HL-60/S4 treated with phorbol 12-myristate 13-acetate at 8.2 ng/mL for 4 days and 3 days (cell line): ENCODE results near the gene HHEX.
"Not testable (repeated sequence)": the region's sequence is repeated elsewhere in the genome, so short reads cannot be mapped to it uniquely, and the experiment has no call there.

Experiments used
- in situ Hi-C: fragments of 300-500 bp; cut with MboI; formaldehyde crosslinking; loops from 2 replicates; pipeline ENCODE4 v1.15.0; 2022; ENCODE audit warnings: low sequenced_read_pairs

HHEX gene

GRCh38 chr10:92689663-92690210 is at the start of gene HHEX:
Gene HHEX (plus strand): TSS chr10:92689955. CDS start chr10:92689987, 32 bp downstream.
- in situ Hi-C loops: no loop called here

- in situ Hi-C loops: no loop called here
These were observed 49.6 kb upstream of the HHEX start for GRCh38 chr10:92640107-92640506.

DNA sequence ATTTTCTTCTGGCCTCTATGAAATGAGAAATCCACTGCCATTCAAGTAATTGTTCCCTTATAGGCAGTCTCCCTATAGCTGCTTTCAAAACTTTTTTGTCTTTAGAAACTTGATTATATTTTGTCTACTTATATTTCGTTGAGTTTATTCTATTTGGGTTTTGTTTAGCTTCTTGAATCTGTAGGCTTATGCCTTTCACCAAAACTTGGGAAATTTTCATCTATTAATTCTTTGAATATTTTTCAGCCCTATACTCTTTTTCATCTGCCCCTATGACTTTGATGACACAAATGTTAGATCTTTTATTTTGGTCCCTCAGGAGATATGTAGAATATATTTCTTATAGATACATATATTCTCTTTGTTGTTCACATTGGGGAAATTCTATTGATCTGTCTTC is 48.3 kb upstream of the HHEX start:
- in situ Hi-C loops: no loop called here

DNA sequence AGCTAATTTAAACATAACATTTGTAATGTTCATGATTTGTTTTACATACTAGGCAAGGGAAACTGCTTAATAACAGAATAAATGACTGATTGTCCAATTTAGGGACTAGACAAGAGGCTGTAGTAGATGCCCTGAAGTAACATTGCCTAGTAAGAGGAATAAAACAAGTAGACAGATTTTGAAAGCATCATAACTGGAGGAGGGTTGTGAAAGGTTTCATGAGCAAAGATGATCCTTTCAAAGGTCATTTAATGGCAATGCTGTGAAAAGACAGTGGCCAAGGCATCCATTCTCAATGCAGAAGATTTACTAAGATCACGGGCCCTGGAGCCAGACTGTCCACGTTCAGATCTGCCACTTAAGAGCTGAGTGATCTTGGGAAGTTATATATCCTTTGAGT is 44.8 kb upstream of the HHEX start:
- in situ Hi-C loops: no loop called here

GRCh38 chr10:92650864-92651263 is 38.9 kb upstream of the HHEX start:
- in situ Hi-C loops: not testable (repeated sequence)

DNA sequence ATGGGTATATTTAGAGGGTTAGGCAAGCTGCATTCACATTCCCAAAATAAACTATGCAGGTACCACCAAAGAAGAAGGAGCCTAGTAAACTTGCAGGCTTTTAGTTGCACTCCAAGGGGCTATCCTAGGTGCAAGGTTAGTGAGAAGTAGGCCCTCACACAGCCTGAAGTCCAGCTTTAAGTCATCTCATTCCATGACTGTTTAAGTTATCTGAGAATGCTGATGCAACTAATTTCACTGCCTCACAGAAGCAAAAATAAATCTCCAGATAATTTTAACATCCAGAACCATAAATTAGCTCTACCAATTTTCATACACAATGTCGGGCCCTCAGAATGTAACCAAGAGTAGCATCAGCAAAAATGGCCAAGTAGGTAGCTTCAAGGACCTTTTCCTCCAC is 34.3 kb upstream of the HHEX start:
- in situ Hi-C loops: no loop called here

DNA sequence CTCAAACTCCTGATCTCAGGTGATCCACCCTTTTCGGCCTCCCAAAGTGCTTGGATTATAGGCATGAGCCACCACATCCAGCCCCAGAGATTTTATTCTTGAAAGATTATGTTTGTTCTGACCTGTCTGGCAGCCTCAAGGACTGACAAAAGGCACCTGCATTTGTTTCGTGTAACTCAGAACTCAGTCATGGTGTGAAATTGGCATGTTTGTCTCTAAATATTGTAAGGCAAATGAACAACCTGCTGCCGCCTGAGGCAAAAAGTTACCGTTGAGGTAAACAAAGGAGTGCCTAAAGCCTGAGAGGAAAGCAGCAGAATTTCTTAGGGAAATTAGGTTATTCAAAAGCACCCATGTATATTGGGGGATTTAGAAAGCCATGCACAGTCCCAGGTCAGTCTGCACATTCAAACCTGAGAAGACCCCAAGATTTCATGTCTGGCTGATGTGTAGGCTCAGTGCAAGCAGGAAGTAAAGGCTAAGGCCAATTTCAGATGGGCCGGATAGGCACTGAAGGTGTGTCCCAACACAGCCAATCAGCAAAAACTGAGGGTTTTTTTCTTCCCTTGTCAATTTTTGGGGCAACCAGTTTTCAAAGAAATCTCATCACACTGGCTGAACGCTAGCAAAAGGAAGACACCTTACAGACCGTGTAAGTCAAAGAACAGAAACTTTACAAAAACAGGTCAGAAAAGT is 33.3 kb upstream of the HHEX start:
- in situ Hi-C loops: no loop called here

DNA sequence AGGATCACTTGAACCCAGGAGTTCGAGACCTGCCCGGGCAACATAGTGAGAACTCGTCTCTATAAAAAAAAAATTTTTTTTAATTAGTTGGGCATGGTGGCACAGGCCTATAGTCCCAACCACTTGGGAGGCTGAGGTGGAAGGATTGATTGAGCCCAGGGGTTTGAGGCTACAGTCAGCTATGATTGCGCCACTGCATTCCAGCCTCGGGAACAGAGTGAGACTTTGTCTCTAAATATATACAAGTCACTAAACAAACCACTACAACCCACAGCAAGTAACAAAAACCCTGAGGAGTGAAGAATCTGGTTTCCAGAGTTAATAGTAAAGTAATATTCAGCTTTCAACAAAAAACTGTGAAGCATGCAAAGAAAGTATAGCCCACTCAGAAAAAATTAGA is 32.7 kb upstream of the HHEX start:
- in situ Hi-C loops: no loop called here

GRCh38 chr10:92662848-92663247 is 26.9 kb upstream of the HHEX start:
- in situ Hi-C loops: no loop called here

- in situ Hi-C loops: no loop called here
These were observed 25.4 kb upstream of the HHEX start for GRCh38 chr10:92664322-92664721.

DNA sequence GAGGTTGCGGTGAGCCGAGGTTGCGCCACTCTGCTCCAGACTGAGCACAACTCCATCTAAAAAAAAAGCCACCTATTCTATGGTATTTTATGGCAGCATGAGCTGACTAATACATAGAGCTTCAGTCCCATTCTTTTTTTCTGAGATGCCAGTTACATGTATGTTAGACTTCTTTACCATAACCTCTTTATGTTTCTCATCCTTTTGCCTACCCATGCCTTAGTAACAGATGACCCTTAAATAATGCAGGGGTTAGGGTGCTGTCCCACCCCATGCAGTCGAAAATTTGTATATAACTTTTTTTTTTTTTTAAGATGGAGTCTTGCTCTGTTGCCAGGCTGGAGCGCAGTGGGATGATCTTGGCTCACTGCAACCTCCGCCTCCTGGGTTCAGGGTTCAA is 22.7 kb upstream of the HHEX start:
- in situ Hi-C loops: no loop called here

DNA sequence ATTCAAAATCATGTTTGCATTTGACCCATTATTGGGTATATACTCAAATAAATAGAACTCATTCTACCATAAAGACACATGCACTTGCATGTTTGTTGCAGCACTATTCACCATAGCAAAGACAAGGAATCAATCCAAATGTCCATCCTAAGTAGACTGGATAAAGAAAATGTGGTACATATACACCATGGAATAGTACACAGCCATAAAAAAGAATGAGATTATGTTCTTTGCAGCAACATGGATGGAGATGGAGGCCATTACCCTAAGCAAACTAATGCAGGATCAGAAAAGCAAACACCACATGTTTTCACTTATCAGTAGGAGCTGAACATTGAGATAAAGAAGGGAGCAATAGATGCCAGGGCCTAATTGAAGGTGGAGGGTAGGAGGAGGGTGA is 12.0 kb upstream of the HHEX start:
- in situ Hi-C loops: no loop called here

- in situ Hi-C loops: no loop called here
These were observed 11.5 kb upstream of the HHEX start for GRCh38 chr10:92678206-92678605.

GRCh38 chr10:92681306-92681834 is 8.4 kb upstream of the HHEX start:
- in situ Hi-C loops: no loop called here

DNA sequence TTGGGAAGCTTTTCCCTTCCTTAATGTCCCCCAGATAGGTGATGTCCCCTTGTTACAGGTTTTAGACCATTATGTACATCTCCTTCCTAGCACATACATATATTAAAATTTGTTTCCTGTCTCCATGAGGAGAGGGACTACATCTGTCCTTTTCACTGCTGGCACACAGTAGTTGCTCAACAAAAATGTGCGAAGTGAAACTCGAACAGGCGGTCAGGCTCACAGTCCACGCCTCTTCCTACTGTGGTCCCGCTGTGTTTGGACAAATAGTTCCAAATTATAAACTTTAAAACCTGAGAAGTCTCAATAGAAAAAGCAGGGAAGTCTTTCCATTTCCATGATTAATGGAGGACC is 1.2 kb upstream of the HHEX start:
- in situ Hi-C loops: no loop called here

DNA sequence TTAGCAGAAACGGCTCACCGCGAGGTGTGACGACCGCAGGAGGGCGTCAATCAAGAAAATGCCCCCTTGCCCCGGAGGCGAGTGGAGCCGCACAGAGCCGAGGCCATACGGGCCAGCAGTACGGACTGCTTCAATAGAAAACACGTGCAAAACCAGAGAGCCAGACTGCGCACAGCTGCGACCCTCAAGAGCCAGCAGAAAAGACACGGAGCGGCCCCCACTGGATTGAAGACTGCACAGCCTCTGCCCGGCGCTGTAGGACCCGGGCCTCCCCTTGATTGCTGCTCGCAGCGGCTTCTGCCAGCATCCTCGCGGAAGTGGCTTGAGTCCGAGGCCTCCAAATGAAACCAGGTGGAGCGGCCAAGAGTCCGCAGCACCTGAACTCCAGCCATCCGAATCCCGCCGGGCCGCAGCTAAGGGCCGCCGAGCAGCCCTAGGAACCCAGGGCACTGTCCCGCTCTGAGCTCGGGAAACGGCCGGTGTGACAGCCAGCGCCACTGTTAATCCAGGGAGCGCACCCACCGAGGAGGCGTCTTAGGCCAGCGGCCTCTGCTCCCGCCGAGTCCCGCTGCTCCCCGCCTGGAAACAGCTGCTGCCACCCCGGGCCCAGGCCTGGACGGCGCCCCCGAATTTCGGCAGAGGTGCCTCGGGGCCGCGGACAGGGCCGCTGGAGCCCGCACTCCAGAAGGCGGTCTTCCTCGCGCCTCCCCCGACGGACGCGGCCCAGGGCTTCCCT is 660 bp upstream of the HHEX start:
- in situ Hi-C loops: no loop called here

DNA sequence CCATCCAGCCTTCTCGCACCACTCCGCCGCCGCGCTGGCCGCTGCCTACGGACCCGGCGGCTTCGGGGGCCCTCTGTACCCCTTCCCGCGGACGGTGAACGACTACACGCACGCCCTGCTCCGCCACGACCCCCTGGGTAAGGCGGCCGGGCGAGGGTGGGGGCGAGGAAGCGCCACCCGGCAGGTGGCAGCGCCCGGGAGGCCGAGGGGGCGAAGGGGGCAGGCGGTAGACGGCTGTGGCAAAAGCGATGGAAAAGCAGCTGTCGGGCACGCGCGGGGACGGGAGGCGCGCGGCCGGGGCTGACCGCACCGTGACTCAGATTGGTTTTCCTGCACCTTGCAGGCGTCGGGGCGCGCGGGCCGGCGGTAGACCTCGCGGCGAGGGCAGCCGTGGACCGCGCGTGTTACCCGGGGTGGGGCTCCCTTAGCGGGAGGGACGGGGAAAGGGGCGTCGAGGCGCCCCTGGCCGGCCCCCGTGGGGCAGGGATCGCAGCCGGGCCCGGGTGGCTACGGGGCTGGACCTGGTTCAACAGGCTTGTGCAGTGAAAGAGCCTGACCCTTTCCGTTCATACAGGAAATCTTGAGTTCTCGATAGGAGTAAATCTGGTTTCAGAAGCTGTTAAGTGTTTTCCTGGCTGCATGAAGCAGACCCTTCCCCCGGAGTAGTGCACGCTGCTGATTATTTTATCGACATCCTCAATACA is 608 bp downstream of the HHEX start:
- in situ Hi-C loops: no loop called here

GRCh38 chr10:92690915-92691590 is 1.3 kb downstream of the HHEX start:
- in situ Hi-C loops: no loop called here

- in situ Hi-C loops: no loop called here
These were observed 1.9 kb downstream of the HHEX start for GRCh38 chr10:92691591-92692079.

GRCh38 chr10:92692080-92692671 is 2.4 kb downstream of the HHEX start:
- in situ Hi-C loops: no loop called here
